NCI-H187 treated with DMSO at 0.1 percent for 48 hours (cell line): ENCODE data around the gene SREBF2.
"Not testable (repeated sequence)": the region's sequence is repeated elsewhere in the genome, so short reads cannot be mapped to it uniquely, and the experiment has no call there.

ENCODE experiments used
- DNase-seq: peaks from one replicate; lab custom pipeline; 2025; lab: John Stamatoyannopoulos, UW

The SREBF2 gene

GRCh38 chr22:41947424-41948080 is 114.6 kb downstream of the SREBF2 start:
- no peak for DNase-seq

GRCh38 chr22:41948142-41948541 is 115.2 kb downstream of the SREBF2 start:
- DNase-seq, result no peak

- not testable (repeated sequence) for DNase-seq
Measured at GRCh38 chr22:41948928-41949296, 116.0 kb downstream of the SREBF2 start.

- no peak for DNase-seq
Measured at GRCh38 chr22:41949297-41949965, 116.5 kb downstream of the SREBF2 start.

GRCh38 chr22:41951898-41952474 is 119.1 kb downstream of the SREBF2 start, which contains the start of gene SMIM45:
SMIM45 (plus strand) TSS chr22:41952150.
- no peak for DNase-seq

GRCh38 chr22:41952713-41953112 is 119.8 kb downstream of the SREBF2 start:
- DNase-seq, result no peak
